SK-N-SH (cell line): ENCODE results near the gene TPD52L1.

Source experiments
- JUND ChIP-seq: IDR thresholded peaks from 2 replicates; pipeline ENCODE4 v1.4.0; 2012
- MXI1 ChIP-seq: IDR thresholded peaks from 2 replicates; pipeline ENCODE4 v1.6.1; 2012; ENCODE audit warnings: mild to moderate bottlenecking, low read depth, low read length, improper control_type of control experiment
- YY1 ChIP-seq: IDR thresholded peaks from 2 replicates; pipeline ENCODE4 v1.4.0; 2012; ENCODE audit warnings: low read depth, mild to moderate bottlenecking
- TF ChIP-seq, protein P1 (sequence below): fragments of 200-600 bp; sonication (generic); IDR thresholded peaks from 2 replicates; pipeline ENCODE4 v1.6.1; 2017; ENCODE audit warnings: antibody characterized with exemption, mild to moderate bottlenecking, moderate library complexity
- TF ChIP-seq, protein P2 (sequence below): IDR thresholded peaks from 2 replicates; pipeline ENCODE4 v1.6.1; 2012; ENCODE audit warnings: mild to moderate bottlenecking, low read depth, low read length, moderate library complexity
- TF ChIP-seq, protein P3 (sequence below): IDR thresholded peaks from 2 replicates; pipeline ENCODE4 v1.4.0; 2012; ENCODE audit warnings: low read depth, borderline replicate concordance
- TF ChIP-seq, protein P4 (sequence below): IDR thresholded peaks from 2 replicates; pipeline ENCODE4 v1.4.0; 2012; ENCODE audit warnings: low read depth

DNA sequence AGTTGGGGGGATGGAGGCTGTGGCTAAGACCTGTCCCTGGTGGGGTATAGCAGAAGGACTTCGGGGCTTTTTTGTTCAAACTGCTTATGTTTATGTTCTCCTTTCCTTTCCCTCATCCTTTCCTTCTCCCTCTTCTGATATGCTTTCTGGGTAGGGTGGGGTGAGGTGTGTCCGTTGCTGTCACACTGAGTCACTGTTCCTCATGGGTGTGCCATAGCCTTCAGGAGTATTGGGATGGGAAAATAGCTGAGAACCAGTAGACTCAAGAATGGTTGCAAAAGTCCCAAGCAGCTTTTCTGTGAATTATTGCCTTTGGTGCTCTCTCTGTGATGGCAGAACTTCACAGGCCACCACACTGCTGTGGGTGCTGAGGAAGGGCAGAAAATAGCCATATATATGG lies 39.6 kb downstream of the TPD52L1 start:
- TF ChIP-seq JUND (no peak), YY1 (no peak), MXI1 (no peak)
- TF ChIP-seq, protein P1, sequence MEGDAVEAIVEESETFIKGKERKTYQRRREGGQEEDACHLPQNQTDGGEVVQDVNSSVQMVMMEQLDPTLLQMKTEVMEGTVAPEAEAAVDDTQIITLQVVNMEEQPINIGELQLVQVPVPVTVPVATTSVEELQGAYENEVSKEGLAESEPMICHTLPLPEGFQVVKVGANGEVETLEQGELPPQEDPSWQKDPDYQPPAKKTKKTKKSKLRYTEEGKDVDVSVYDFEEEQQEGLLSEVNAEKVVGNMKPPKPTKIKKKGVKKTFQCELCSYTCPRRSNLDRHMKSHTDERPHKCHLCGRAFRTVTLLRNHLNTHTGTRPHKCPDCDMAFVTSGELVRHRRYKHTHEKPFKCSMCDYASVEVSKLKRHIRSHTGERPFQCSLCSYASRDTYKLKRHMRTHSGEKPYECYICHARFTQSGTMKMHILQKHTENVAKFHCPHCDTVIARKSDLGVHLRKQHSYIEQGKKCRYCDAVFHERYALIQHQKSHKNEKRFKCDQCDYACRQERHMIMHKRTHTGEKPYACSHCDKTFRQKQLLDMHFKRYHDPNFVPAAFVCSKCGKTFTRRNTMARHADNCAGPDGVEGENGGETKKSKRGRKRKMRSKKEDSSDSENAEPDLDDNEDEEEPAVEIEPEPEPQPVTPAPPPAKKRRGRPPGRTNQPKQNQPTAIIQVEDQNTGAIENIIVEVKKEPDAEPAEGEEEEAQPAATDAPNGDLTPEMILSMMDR, result no peak
- TF ChIP-seq, protein P2, sequence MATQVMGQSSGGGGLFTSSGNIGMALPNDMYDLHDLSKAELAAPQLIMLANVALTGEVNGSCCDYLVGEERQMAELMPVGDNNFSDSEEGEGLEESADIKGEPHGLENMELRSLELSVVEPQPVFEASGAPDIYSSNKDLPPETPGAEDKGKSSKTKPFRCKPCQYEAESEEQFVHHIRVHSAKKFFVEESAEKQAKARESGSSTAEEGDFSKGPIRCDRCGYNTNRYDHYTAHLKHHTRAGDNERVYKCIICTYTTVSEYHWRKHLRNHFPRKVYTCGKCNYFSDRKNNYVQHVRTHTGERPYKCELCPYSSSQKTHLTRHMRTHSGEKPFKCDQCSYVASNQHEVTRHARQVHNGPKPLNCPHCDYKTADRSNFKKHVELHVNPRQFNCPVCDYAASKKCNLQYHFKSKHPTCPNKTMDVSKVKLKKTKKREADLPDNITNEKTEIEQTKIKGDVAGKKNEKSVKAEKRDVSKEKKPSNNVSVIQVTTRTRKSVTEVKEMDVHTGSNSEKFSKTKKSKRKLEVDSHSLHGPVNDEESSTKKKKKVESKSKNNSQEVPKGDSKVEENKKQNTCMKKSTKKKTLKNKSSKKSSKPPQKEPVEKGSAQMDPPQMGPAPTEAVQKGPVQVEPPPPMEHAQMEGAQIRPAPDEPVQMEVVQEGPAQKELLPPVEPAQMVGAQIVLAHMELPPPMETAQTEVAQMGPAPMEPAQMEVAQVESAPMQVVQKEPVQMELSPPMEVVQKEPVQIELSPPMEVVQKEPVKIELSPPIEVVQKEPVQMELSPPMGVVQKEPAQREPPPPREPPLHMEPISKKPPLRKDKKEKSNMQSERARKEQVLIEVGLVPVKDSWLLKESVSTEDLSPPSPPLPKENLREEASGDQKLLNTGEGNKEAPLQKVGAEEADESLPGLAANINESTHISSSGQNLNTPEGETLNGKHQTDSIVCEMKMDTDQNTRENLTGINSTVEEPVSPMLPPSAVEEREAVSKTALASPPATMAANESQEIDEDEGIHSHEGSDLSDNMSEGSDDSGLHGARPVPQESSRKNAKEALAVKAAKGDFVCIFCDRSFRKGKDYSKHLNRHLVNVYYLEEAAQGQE, result no peak
- TF ChIP-seq, protein P3, sequence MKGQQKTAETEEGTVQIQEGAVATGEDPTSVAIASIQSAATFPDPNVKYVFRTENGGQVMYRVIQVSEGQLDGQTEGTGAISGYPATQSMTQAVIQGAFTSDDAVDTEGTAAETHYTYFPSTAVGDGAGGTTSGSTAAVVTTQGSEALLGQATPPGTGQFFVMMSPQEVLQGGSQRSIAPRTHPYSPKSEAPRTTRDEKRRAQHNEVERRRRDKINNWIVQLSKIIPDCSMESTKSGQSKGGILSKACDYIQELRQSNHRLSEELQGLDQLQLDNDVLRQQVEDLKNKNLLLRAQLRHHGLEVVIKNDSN, result no peak
- TF ChIP-seq, protein P4, sequence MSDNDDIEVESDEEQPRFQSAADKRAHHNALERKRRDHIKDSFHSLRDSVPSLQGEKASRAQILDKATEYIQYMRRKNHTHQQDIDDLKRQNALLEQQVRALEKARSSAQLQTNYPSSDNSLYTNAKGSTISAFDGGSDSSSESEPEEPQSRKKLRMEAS, result no peak
